K562 (cell line): ENCODE results near the gene NQO2.

Experiments used
- NFIC ChIP-seq: fragments of 450-650 bp; IDR thresholded peaks from 2 replicates; pipeline ENCODE4 v1.6.1; 2017; ENCODE audit warnings: mild to moderate bottlenecking, inconsistent platforms
- POLR2A ChIP-seq: fragments of 450-650 bp; conservative IDR thresholded peaks from 2 replicates; pipeline ENCODE4 v1.6.1; 2016
- ZNF24 ChIP-seq: fragments of 450-650 bp; IDR thresholded peaks from 2 replicates; pipeline ENCODE4 v1.6.1; 2016
- ZNF324 ChIP-seq: fragments of 250-450 bp; sonication (Bioruptor Pico); IDR thresholded peaks from 2 replicates; pipeline ENCODE4 v1.4.0; 2020; ENCODE audit warnings: mild to moderate bottlenecking

- no peak for TF ChIP-seq NFIC
- no peak for TF ChIP-seq POLR2A
- no peak for TF ChIP-seq ZNF24
- TF ChIP-seq ZNF324 (CRISPR knock-in tag) = no peak
Observed at GRCh38 chr6:2966347-2966746, 33.3 kb upstream of the NQO2 start.
